GM13977 (cell line): ENCODE data around the gene ITPR2.
"Not testable (repeated sequence)": the region's sequence is repeated elsewhere in the genome, so short reads cannot be mapped to it uniquely, and the experiment has no call there.

ENCODE experiments used
- DNase-seq: peaks from one replicate; pipeline ENCODE4 v3.0.0; 2012; ENCODE audit warnings: low spot score
- in situ Hi-C: fragments of 300-500 bp; cut with MboI; formaldehyde crosslinking; loops from one replicate; pipeline ENCODE4 v1.12.0; 2022; ENCODE audit warnings: low sequenced_read_pairs, low pct_unique_long_range_greater_than_20kb, mixed read lengths, inconsistent platforms; ENCODE audit not compliant: unreplicated experiment
- TF ChIP-seq, protein P1 (sequence below): IDR thresholded peaks from 2 replicates; pipeline ENCODE4 v1.5.1; 2012; ENCODE audit warnings: mild to moderate bottlenecking, control low read depth; ENCODE audit not compliant: insufficient read depth; ENCODE audit errors: extremely low read depth, missing control alignments

ITPR2 gene

DNA sequence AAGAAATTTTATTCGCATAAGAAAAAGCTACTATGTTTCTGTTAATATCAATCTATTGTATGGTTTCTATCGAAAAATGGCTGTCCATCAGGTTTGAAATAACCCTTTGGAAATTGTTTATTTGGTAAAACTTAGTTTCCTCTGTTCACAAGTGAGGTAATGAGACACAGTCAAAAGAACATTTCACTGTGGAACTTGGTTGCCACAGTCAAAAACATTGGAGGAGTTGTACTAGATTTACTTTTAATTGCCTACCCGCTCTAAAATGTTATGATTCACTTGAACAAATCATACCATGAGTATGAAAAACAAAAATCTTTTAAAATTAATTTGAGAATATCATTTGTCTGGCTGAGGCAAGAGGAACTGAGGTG lies 46.5 kb downstream of the ITPR2 start:
- in situ Hi-C loops: no loop called here
- DNase-seq: no peak
- TF ChIP-seq, protein P1, sequence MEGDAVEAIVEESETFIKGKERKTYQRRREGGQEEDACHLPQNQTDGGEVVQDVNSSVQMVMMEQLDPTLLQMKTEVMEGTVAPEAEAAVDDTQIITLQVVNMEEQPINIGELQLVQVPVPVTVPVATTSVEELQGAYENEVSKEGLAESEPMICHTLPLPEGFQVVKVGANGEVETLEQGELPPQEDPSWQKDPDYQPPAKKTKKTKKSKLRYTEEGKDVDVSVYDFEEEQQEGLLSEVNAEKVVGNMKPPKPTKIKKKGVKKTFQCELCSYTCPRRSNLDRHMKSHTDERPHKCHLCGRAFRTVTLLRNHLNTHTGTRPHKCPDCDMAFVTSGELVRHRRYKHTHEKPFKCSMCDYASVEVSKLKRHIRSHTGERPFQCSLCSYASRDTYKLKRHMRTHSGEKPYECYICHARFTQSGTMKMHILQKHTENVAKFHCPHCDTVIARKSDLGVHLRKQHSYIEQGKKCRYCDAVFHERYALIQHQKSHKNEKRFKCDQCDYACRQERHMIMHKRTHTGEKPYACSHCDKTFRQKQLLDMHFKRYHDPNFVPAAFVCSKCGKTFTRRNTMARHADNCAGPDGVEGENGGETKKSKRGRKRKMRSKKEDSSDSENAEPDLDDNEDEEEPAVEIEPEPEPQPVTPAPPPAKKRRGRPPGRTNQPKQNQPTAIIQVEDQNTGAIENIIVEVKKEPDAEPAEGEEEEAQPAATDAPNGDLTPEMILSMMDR: no peak

DNA sequence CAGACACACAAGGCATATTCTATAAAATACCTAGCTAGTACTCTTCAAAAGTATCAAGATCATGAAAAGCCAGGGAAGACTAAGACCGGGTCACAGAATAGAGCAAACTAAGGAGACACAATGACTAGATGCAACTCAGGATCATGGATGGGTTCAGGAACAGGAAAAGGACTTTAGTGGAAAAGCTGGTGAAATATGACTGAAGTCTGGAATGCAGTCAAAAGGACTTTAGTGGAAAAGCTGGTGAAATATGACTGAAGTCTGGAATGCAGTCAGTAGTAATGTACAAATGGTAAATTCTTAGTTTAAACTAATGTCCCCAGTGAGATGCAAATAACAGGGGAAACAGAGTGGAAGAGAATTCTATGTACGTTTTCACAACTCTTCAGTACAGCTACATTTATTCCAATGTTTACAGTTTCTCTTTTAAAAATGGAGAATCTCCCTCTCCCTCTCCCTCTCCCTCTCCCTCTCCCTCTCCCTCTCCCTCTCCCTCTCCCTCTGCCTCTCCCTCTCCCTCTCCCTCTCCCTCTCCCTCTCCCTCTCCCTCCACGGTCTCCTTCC lies 49.1 kb downstream of the ITPR2 start:
- in situ Hi-C loops, DNase-seq: not testable (repeated sequence)

DNA sequence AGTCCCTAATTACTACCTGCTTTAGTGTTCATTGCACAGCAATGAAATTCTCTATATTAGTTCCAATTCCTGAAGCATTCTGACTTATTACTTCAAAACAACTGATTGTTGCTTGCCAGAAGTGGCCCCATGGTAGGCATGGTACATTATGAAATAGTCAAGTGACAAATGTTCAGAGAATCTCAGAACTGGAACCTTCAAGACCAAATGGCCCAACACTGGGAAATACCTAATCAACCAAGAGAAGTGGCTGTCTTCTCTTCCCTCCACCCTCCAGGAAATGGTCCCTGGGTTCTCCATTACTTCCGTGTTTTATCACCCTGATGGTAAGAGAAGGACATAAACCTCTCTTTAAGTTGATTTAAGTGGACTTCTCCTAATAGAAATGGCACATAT lies 49.9 kb downstream of the ITPR2 start:
- in situ Hi-C loops: no loop called here
- no peak for DNase-seq
- TF ChIP-seq, protein P1: no peak

DNA sequence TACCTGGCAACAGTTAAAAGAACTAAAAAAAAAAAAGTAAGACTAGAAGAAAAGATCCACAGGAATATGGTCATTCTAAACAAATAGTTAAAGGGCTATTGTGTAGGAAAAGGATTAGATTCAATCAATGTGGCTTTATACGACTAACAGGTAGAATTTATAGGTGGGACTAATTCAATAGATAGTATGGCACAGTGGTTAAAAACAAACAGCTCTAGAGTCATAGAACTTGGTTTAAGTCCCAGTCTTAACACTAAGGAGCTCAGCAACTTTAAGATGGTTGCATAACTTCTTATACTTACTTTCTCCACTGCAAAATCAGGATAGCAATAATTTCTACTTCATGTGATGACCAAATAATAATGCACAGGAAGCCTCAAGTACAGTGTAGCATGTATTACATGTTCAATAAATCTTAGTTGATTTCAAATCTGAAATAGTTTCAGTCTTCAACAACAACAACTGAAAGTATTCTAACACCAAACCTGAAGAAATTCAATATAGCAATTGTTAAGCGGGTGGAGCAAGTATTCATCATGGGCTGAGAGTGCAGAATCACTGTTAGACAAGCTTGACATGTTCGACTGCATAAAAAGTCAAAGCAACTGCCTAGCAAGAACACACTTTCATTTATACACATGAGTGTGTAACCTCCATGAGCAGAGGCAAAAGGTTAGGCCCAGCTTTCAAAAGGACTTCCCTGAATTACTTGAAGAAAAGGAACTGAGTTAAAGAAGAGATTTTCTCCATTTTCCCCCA lies 50.4 kb downstream of the ITPR2 start:
- in situ Hi-C loops: no loop called here
- TF ChIP-seq, protein P1: no peak
- DNase-seq: no peak

DNA sequence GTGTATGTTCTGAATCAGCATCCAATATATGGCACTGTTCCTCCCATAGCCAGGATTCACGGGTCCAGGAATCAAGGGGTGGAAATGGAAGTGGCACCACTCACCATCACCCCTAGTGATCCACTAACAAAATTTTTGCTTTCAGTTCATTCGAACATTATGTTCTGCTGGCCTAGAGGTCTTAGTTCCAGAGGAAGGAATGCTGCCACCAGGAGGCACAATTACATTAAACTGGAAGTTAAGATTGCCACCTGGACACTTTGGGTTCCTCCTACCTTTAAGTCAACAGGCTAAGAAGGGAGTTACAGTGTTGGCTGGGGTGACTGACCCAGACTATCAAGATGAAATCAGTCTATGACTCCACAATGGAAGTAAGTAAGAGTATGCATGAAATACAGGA lies 52.3 kb downstream of the ITPR2 start:
- in situ Hi-C loops, DNase-seq: not testable (repeated sequence)

DNA sequence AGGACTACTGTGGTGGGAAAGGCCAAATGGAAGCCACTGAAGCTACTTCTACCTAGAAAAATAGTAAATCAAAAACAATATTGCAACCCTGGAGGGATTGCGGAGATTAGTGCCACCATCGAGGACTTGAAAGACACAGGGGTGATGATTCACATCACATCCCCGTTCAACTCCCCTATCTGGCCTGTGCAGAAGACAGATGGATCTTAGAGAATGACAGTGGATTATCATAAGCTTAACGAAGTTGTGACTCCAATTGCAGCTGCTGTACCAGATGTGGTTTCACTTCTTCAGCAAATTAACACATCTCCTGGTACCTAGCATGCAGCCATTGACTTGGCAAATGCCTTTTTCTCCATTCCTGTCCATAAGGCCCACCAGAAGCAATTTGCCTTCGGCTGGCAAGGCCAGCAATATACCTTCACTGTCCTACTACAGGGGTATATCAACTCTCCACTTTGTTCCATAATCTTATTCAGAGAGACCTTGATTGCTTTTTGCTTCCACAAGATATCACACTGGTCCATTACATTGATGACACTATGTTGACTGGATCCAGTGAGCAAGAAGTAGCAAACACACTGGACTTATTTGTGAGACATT lies 54.7 kb downstream of the ITPR2 start:
- in situ Hi-C loops, DNase-seq: not testable (repeated sequence)

DNA sequence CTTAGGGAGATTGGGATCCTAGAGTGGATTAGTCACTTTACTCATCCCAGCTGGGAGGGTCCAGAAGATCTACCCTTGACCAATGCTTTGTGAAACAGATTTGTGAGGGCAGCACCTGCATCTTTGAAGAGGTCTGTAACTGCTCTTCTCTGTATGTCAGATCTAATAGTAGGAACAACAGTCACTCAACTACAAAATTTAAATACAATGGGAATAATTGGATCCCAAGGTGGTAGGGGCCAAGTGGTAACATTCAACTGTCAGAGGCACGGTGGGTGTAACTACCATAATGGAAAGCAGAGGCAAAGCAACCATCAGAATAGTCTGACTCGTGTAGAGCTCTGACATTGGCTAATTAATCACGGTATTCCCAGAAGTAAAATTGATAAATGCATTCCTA lies 55.8 kb downstream of the ITPR2 start:
- DNase-seq: no peak
- in situ Hi-C loops: no loop called here
- TF ChIP-seq, protein P1: no peak

DNA sequence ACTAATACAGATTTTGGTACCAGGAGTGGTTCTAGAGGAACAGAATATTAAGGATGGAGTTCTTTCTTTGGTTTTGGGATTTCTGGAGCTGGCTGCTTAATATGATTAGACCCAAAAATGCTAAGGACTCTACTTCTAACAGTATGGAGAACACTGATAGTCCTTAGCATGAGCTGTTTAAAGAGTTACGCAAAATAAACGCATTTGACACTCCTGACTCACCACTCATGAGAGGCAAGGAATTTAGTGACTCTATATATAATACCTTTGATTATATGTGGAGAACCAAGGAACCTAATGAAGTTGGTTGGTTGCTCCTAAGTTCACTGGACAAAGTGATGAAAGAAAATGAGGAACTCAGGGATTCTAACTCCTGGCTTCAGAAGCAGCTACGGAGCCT lies 57.0 kb downstream of the ITPR2 start:
- in situ Hi-C loops, DNase-seq: not testable (repeated sequence)
